Vagina (tissue), 2 donors: ENCODE data around the gene BAG3. TPM values are rescaled to one million over a fixed set of nuclear protein-coding genes. Genes with fewer than 3 reads are reported as not detected.
"Not testable (repeated sequence)": the region's sequence is repeated elsewhere in the genome, so short reads cannot be mapped to it uniquely, and the experiment has no call there.

Experiments
- DNase-seq, 2 donors: peaks; one replicate each; pipeline ENCODE4 v3.0.0-alpha.2; 2017; ENCODE audit errors: extremely low spot score in 2 of 2
- H3K27ac ChIP-seq: fragments of 200-600 bp; sonication (generic); one replicate; pipeline ENCODE4 v1.5.1; 2019
- H3K27me3 ChIP-seq: fragments of 200-600 bp; sonication (generic); one replicate; pipeline ENCODE4 v1.5.1; 2019
- H3K36me3 ChIP-seq, 2 donors: fragments of 200-600 bp; sonication (generic); one replicate each; pipeline ENCODE4 v1.5.1; 2017 to 2019
- H3K4me1 ChIP-seq: fragments of 200-600 bp; sonication (generic); one replicate; pipeline ENCODE4 v1.5.1; 2019
- H3K4me3 ChIP-seq, 2 donors: fragments of 200-600 bp; sonication (generic); 1 replicate in 1 of 2; 2 replicates in 1 of 2; pipeline ENCODE4 v1.5.1; 2016 to 2019
- H3K9me3 ChIP-seq: fragments of 200-600 bp; sonication (generic); one replicate; pipeline ENCODE4 v1.5.1; 2019
- CTCF ChIP-seq, 3 experiments: fragments of 450-650 bp in 2 of 3; fragments of 200-600 bp in 1 of 3; sonication (generic) in 1 of 3; IDR thresholded peaks; one replicate each; pipeline ENCODE4 v1.5.1; 2017 to 2019; ENCODE audit warnings: antibody characterized with exemption in 3 of 3, mild to moderate bottlenecking in 2 of 3, moderate library complexity in 2 of 3
- POLR2A ChIP-seq, 2 donors: fragments of 450-650 bp; IDR thresholded peaks; one replicate each; pipeline ENCODE4 v1.6.1; 2017; ENCODE audit warnings: antibody characterized with exemption in 2 of 2, mild to moderate bottlenecking in 2 of 2, moderate library complexity in 2 of 2
- POLR2AphosphoS5 ChIP-seq, 2 donors: sonication (generic); formaldehyde crosslinking; IDR thresholded peaks; one replicate each; pipeline ENCODE4 v1.9.0; 2017; ENCODE audit warnings: antibody characterized with exemption in 2 of 2, mild to moderate bottlenecking in 2 of 2, low read depth in 1 of 2; ENCODE audit not compliant: insufficient read depth in 1 of 2
- intact Hi-C: fragments of 100-400 bp; cut with DNase I; formaldehyde crosslinking; loops from one replicate; pipeline ENCODE4 v1.15.1; 2023
- total RNA-seq: library from RNA; depleted of rRNA; stranded (reverse); fragments of >200 nt; gene quantifications from one replicate; pipeline ENCODE4 v1.2.3, GENCODE V29; 2016

Gene BAG3
- total RNA-seq, 1 donor from 2014 or later: 69.0 TPM

GRCh38 chr10:119619215-119619614 lies 32.0 kb upstream of the BAG3 start:
- DNase-seq: no peak
- H3K9me3 ChIP-seq: no peaks in the 10 kb centered on the region
- H3K27me3 ChIP-seq: no peaks in the 10 kb centered on the region
- intact Hi-C loops: no loop called here
- TF ChIP-seq POLR2AphosphoS5 (IDR thresholded peaks at IDR 0.05; ENCODE audit: insufficient read depth in 1 of 2, low read depth in 1 of 2): no peak
- no peak for TF ChIP-seq POLR2A (IDR thresholded peaks at IDR 0.05)
- TF ChIP-seq CTCF (IDR thresholded peaks at IDR 0.05): no peak
- no peak overlapping the region for H3K27ac ChIP-seq
- no peaks in the 10 kb centered on the region for H3K36me3 ChIP-seq
- peaks cover 25% of the 10 kb centered on the region for H3K4me1 ChIP-seq
- no peak overlapping the region for H3K4me3 ChIP-seq

GRCh38 chr10:119619811-119620210 lies 31.4 kb upstream of the BAG3 start:
- H3K27me3 ChIP-seq, DNase-seq, H3K9me3 ChIP-seq, H3K27ac ChIP-seq, intact Hi-C loops, H3K36me3 ChIP-seq, H3K4me3 ChIP-seq: not testable (repeated sequence)
- peaks cover 25% of the 10 kb centered on the region for H3K4me1 ChIP-seq

GRCh38 chr10:119620241-119621077 lies 30.7 kb upstream of the BAG3 start:
- no peak overlapping the region for H3K27ac ChIP-seq
- H3K9me3 ChIP-seq: no peaks in the 10 kb centered on the region
- no peak for DNase-seq
- intact Hi-C loops: no loop called here
- H3K4me1 ChIP-seq: peaks cover 25% of the 10 kb centered on the region
- no peak overlapping the region for H3K4me3 ChIP-seq
- H3K36me3 ChIP-seq: no peaks in the 10 kb centered on the region
- TF ChIP-seq POLR2AphosphoS5 (IDR thresholded peaks at IDR 0.05; ENCODE audit: insufficient read depth in 1 of 2, low read depth in 1 of 2) (no peak), CTCF (IDR thresholded peaks at IDR 0.05) (no peak), POLR2A (IDR thresholded peaks at IDR 0.05) (no peak)
- H3K27me3 ChIP-seq: no peaks in the 10 kb centered on the region

- H3K36me3 ChIP-seq: no peaks in the 10 kb centered on the region
- intact Hi-C loops: no loop called here
- H3K27me3 ChIP-seq: no peaks in the 10 kb centered on the region
- TF ChIP-seq POLR2AphosphoS5 (IDR thresholded peaks at IDR 0.05; ENCODE audit: insufficient read depth in 1 of 2, low read depth in 1 of 2) (no peak), CTCF (IDR thresholded peaks at IDR 0.05) (no peak), POLR2A (IDR thresholded peaks at IDR 0.05) (no peak)
- H3K4me3 ChIP-seq: no peak overlapping the region
- DNase-seq: no peak
- no peaks in the 10 kb centered on the region for H3K9me3 ChIP-seq
- H3K4me1 ChIP-seq: peaks cover 25% of the 10 kb centered on the region
- H3K27ac ChIP-seq: no peak overlapping the region
Measured at GRCh38 chr10:119621078-119621384, 30.1 kb upstream of the BAG3 start.

GRCh38 chr10:119625570-119626280 lies 25.5 kb upstream of the BAG3 start:
- Histone ChIP-seq H3K36me3 (no peaks in the 10 kb centered on the region), H3K27me3 (no peaks in the 10 kb centered on the region), H3K27ac (no peak overlapping the region), H3K9me3 (no peaks in the 10 kb centered on the region), H3K4me3 (no peak overlapping the region), H3K4me1 (no peaks in the 10 kb centered on the region)
- intact Hi-C loops: no loop called here
- DNase-seq: no peak
- TF ChIP-seq CTCF (IDR thresholded peaks at IDR 0.05) (no peak), POLR2AphosphoS5 (IDR thresholded peaks at IDR 0.05; ENCODE audit: insufficient read depth in 1 of 2, low read depth in 1 of 2) (no peak), POLR2A (IDR thresholded peaks at IDR 0.05) (no peak)
